ENCODE results near the gene SLFN12L. TPM values are rescaled to one million over a fixed set of nuclear protein-coding genes. Genes with fewer than 3 reads are reported as not detected.
A peak's percentile ranks its signal among the peaks of the same experiment; 100 is the strongest.

SLFN12L gene
- total RNA-seq, 4 donors from 2014 or later: 1.2 to 2.0 (median 1.4) TPM

GRCh38 chr17:35578197-35578928 is 40.9 kb upstream of the SLFN12L start, which contains the start of gene PEX12:
TSS of gene PEX12 (minus strand) at chr17:35578571. CDS start at chr17:35578021, 550 bp downstream.
- H3K4me3 ChIP-seq: peak within 1 kb of the TSS; percentile 62 to 79 (median 72)
- H3K4me1 ChIP-seq: peaks cover 0 to 24% (median 13%) of the 10 kb centered on the region in 4 donors
- H3K36me3 ChIP-seq: peaks cover 0 to 25% (median 5%) of the 10 kb centered on the region in 3 donors
- no peaks in the 10 kb centered on the region for H3K9me3 ChIP-seq
- TF ChIP-seq CTCF (IDR thresholded peaks at IDR 0.05) (peak in 1 of 5 experiments; percentile 36), POLR2A (IDR thresholded peaks at IDR 0.05) (peak; percentile 39 to 80), EP300 (IDR thresholded peaks at IDR 0.05) (peak; percentile 67 to 94)
- no peaks in the 10 kb centered on the region for H3K27me3 ChIP-seq
- peak; percentile 81 to 90 for DNase-seq (ENCODE audit: low spot score in 2 of 2)
- H3K27ac ChIP-seq: peak within 1 kb of the TSS; percentile 85 to 90 (median 86)
- 0 to 1% methylated on average over 30 to 40 of the region's 45 CpGs for WGBS, 2 donors

- Histone ChIP-seq H3K27ac (peak overlapping the region; percentile 85 to 90 (median 86)), H3K4me1 (peaks cover 0 to 24% (median 13%) of the 10 kb centered on the region in 4 donors), H3K4me3 (peak overlapping the region; percentile 62 to 79 (median 72)), H3K9me3 (no peaks in the 10 kb centered on the region), H3K36me3 (peaks cover 0 to 25% (median 5%) of the 10 kb centered on the region in 3 donors), H3K27me3 (no peaks in the 10 kb centered on the region)
- DNase-seq (ENCODE audit: low spot score in 2 of 2): no peak
- TF ChIP-seq POLR2A (IDR thresholded peaks at IDR 0.05): no peak
- TF ChIP-seq CTCF (IDR thresholded peaks at IDR 0.05): no peak
- no peak for TF ChIP-seq EP300 (IDR thresholded peaks at IDR 0.05)
- 2 to 3% methylated on average over 8 of the region's 8 CpGs for WGBS, 2 donors
Measured at GRCh38 chr17:35577830-35578196, 40.3 kb upstream of the SLFN12L start.

- TF ChIP-seq POLR2A (IDR thresholded peaks at IDR 0.05): no peak
- no peak for TF ChIP-seq EP300 (IDR thresholded peaks at IDR 0.05)
- TF ChIP-seq CTCF (IDR thresholded peaks at IDR 0.05): no peak
- no peaks in the 10 kb centered on the region for H3K27me3 ChIP-seq
- H3K4me3 ChIP-seq: no peak overlapping the region
- 88 to 93% methylated on average over 3 of the region's 3 CpGs for WGBS, 2 donors
- DNase-seq (ENCODE audit: low spot score in 2 of 2): no peak
- H3K27ac ChIP-seq: no peak overlapping the region
- H3K36me3 ChIP-seq: peaks cover 0 to 25% (median 5%) of the 10 kb centered on the region in 3 donors
- H3K4me1 ChIP-seq: peaks cover 0 to 34% (median 13%) of the 10 kb centered on the region in 4 donors
- H3K9me3 ChIP-seq: no peaks in the 10 kb centered on the region
Measured at GRCh38 chr17:35575759-35576158, 38.3 kb upstream of the SLFN12L start.

GRCh38 chr17:35569405-35569804 is 31.9 kb upstream of the SLFN12L start:
- no peak for TF ChIP-seq POLR2A (IDR thresholded peaks at IDR 0.05)
- TF ChIP-seq EP300 (IDR thresholded peaks at IDR 0.05): no peak
- H3K4me3 ChIP-seq: no peak overlapping the region
- H3K4me1 ChIP-seq: peaks cover 0 to 39% (median 17%) of the 10 kb centered on the region in 4 donors
- peaks cover 0 to 11% (median 5%) of the 10 kb centered on the region in 3 donors for H3K36me3 ChIP-seq
- no peaks in the 10 kb centered on the region for H3K27me3 ChIP-seq
- DNase-seq (ENCODE audit: low spot score in 2 of 2): no peak
- no peaks in the 10 kb centered on the region for H3K9me3 ChIP-seq
- 90 to 92% methylated on average over 2 of the region's 2 CpGs for WGBS, 2 donors
- no peak overlapping the region for H3K27ac ChIP-seq

GRCh38 chr17:35568561-35568960 is 31.1 kb upstream of the SLFN12L start:
- no peaks in the 10 kb centered on the region for H3K9me3 ChIP-seq
- TF ChIP-seq EP300 (IDR thresholded peaks at IDR 0.05) (no peak), POLR2A (IDR thresholded peaks at IDR 0.05) (no peak), CTCF (IDR thresholded peaks at IDR 0.05) (no peak)
- 29% methylated on average over 15 of the region's 15 CpGs for WGBS, 2 donors
- H3K4me1 ChIP-seq: peaks cover 0 to 39% (median 17%) of the 10 kb centered on the region in 4 donors
- H3K27ac ChIP-seq: peak overlapping the region in 2 of 4 donors; percentile 86 to 91
- peak overlapping the region; percentile 64 to 86 (median 73) for H3K4me3 ChIP-seq
- peaks cover 0 to 2% (median 0%) of the 10 kb centered on the region in 3 donors for H3K36me3 ChIP-seq
- no peaks in the 10 kb centered on the region for H3K27me3 ChIP-seq
- DNase-seq (ENCODE audit: low spot score in 2 of 2): no peak

Measured in tibial nerve (tissue), 4 donors.